ENCODE data around the gene OR9A2. TPM values are rescaled to one million over a fixed set of nuclear protein-coding genes. Genes with fewer than 3 reads are reported as not detected.

The OR9A2 gene
- total RNA-seq, 1 experiment from 2014 or later: not detected

DNA sequence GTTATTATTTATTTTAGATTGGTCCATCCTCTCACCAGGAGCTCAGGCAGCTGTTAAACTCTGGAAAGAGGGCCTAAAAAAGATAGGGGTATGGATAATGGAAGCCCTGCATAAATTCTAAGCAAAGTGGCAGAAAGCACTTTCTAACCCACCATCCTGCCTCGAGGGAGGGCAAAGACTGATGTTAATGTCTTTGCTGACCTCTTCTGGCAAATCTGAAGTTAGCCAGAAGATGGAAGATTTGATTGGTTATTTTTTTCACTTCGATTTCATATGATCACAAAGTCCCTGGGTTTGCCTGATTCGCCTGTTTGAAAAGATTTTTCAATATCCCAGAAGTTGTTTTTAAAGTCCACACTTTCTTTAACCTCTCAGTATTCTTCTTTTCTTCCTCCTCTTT is 24.8 kb downstream of the OR9A2 start:
- no peak overlapping the region for H3K4me3 ChIP-seq (replicated peaks in 1 of 2; ENCODE audit: low read depth in 1 of 2, low read length in 2 of 2)
- RAD21 ChIA-PET (ENCODE audit: low non-redundant PET in 1 of 2, low total read pairs in 2 of 2, uncharacterized antibody in 2 of 2, unreplicated experiment in 2 of 2): no interaction called here
- ATAC-seq: peak; percentile 80
- POLR2A ChIA-PET: no interaction called here
- no peaks in the 10 kb centered on the region for H3K9me2 ChIP-seq (ENCODE audit: insufficient read depth)
- BruUV-seq (replicated peaks): no TSS peak
- H3K4me1 ChIP-seq (ENCODE audit: control insufficient read depth in 1 of 2, insufficient read depth in 2 of 2, low read length in 2 of 2): peaks cover 0 to 8% of the 10 kb centered on the region in 2 experiments; a peak in 1 of 4 replicates
- H3K27ac ChIP-seq (ENCODE audit: low read depth, low read length): no peak overlapping the region
- H3K36me3 ChIP-seq (ENCODE audit: control insufficient read depth in 1 of 2, insufficient read depth in 2 of 2, low read length in 2 of 2): no peaks in the 10 kb centered on the region
- no peaks in the 10 kb centered on the region for H3K9me3 ChIP-seq (ENCODE audit: control insufficient read depth in 1 of 2, insufficient read depth in 1 of 2, low read depth in 1 of 2, low read length in 2 of 2)
- no peaks in the 10 kb centered on the region for H4K20me1 ChIP-seq (ENCODE audit: insufficient read depth)
- CTCF ChIA-PET: interaction anchor here (1.0 to 18.9 kb wide), 21 partner anchors 10 to 467 kb away, joined by 3 to 331 read pairs (median 7); no protein-coding TSS in a partner anchor
- peak; percentile 24 for DNase-seq (ENCODE audit: low read depth, low spot score)
- H3K79me2 ChIP-seq (ENCODE audit: insufficient read depth, low read length): no peaks in the 10 kb centered on the region
- 0 out of 2 replicates have a peak, but pooled peaks have one; percentile 17 for TF ChIP-seq SP1 (IDR thresholded peaks at IDR 0.05; ENCODE audit: low read depth)
- TF ChIP-seq RAD21 (IDR thresholded peaks at IDR 0.05; ENCODE audit: low read depth): peak; percentile 83
- no peak for TF ChIP-seq CBX3 (IDR thresholded peaks at IDR 0.05; ENCODE audit: low read depth)
- TF ChIP-seq, protein P1, sequence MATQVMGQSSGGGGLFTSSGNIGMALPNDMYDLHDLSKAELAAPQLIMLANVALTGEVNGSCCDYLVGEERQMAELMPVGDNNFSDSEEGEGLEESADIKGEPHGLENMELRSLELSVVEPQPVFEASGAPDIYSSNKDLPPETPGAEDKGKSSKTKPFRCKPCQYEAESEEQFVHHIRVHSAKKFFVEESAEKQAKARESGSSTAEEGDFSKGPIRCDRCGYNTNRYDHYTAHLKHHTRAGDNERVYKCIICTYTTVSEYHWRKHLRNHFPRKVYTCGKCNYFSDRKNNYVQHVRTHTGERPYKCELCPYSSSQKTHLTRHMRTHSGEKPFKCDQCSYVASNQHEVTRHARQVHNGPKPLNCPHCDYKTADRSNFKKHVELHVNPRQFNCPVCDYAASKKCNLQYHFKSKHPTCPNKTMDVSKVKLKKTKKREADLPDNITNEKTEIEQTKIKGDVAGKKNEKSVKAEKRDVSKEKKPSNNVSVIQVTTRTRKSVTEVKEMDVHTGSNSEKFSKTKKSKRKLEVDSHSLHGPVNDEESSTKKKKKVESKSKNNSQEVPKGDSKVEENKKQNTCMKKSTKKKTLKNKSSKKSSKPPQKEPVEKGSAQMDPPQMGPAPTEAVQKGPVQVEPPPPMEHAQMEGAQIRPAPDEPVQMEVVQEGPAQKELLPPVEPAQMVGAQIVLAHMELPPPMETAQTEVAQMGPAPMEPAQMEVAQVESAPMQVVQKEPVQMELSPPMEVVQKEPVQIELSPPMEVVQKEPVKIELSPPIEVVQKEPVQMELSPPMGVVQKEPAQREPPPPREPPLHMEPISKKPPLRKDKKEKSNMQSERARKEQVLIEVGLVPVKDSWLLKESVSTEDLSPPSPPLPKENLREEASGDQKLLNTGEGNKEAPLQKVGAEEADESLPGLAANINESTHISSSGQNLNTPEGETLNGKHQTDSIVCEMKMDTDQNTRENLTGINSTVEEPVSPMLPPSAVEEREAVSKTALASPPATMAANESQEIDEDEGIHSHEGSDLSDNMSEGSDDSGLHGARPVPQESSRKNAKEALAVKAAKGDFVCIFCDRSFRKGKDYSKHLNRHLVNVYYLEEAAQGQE (IDR thresholded peaks at IDR 0.05; ENCODE audit: low read depth): no peak
- TF ChIP-seq SRF (IDR thresholded peaks at IDR 0.05; ENCODE audit: low read depth): 0 out of 2 replicates have a peak, but pooled peaks have one; percentile 7
- no peak for TF ChIP-seq FOSL1 (IDR thresholded peaks at IDR 0.05; ENCODE audit: low read depth)
- TF ChIP-seq, protein P2, sequence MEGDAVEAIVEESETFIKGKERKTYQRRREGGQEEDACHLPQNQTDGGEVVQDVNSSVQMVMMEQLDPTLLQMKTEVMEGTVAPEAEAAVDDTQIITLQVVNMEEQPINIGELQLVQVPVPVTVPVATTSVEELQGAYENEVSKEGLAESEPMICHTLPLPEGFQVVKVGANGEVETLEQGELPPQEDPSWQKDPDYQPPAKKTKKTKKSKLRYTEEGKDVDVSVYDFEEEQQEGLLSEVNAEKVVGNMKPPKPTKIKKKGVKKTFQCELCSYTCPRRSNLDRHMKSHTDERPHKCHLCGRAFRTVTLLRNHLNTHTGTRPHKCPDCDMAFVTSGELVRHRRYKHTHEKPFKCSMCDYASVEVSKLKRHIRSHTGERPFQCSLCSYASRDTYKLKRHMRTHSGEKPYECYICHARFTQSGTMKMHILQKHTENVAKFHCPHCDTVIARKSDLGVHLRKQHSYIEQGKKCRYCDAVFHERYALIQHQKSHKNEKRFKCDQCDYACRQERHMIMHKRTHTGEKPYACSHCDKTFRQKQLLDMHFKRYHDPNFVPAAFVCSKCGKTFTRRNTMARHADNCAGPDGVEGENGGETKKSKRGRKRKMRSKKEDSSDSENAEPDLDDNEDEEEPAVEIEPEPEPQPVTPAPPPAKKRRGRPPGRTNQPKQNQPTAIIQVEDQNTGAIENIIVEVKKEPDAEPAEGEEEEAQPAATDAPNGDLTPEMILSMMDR (IDR thresholded peaks at IDR 0.05 in 2 of 3, conservative IDR thresholded peaks at IDR 0.05 in 1 of 3; ENCODE audit: borderline replicate concordance in 1 of 3, insufficient read depth in 1 of 3, low read depth in 2 of 3, low read length in 2 of 3): peak; percentile 37 to 77 (median 58); a peak in 5 of 6 replicates
- TF ChIP-seq, protein P3, sequence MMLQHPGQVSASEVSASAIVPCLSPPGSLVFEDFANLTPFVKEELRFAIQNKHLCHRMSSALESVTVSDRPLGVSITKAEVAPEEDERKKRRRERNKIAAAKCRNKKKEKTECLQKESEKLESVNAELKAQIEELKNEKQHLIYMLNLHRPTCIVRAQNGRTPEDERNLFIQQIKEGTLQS (IDR thresholded peaks at IDR 0.05): no peak
- H3K27me3 ChIP-seq (ENCODE audit: insufficient read depth, low read length): no peaks in the 10 kb centered on the region
- H2AFZ ChIP-seq (ENCODE audit: low read depth, low read length, poor library complexity, severe bottlenecking): peak overlapping the region; percentile 89
- intact Hi-C loops (cut with micrococcal nuclease): loop anchor here (1.0 to 10.0 kb wide), 6 partner anchors 121 to 493 kb away; no protein-coding TSS in a partner anchor
- H3K4me2 ChIP-seq (ENCODE audit: low read length): no peak overlapping the region; the same call in 1 of the 2 replicates
- H3K9ac ChIP-seq (ENCODE audit: low read length): no peak overlapping the region
